Subcutaneous abdominal adipose tissue (tissue), 5 donors: ENCODE data around the gene TSLP.

ENCODE experiments used
- H3K27ac ChIP-seq: one replicate; pipeline ENCODE4 v1.7.0; 2013; ENCODE audit warnings: low read depth, mild to moderate bottlenecking, inconsistent platforms, low read length, moderate library complexity
- H3K27me3 ChIP-seq, 5 donors: one replicate each; pipeline ENCODE4 v1.7.0; 2013; ENCODE audit warnings: low read length in 5 of 5, inconsistent platforms in 1 of 5; ENCODE audit not compliant: control insufficient read depth in 5 of 5, insufficient read depth in 4 of 5
- H3K36me3 ChIP-seq, 5 donors: one replicate each; pipeline ENCODE4 v1.7.0; 2013; ENCODE audit warnings: low read length in 5 of 5; ENCODE audit not compliant: control insufficient read depth in 5 of 5, insufficient read depth in 5 of 5
- H3K4me1 ChIP-seq, 5 donors: one replicate each; pipeline ENCODE4 v1.7.0; 2013; ENCODE audit warnings: low read length in 5 of 5, mild to moderate bottlenecking in 3 of 5, moderate library complexity in 1 of 5; ENCODE audit not compliant: control insufficient read depth in 5 of 5, insufficient read depth in 5 of 5
- H3K4me3 ChIP-seq, 5 donors: one replicate each; pipeline ENCODE4 v1.7.0; 2013; ENCODE audit warnings: low read length in 5 of 5, low read depth in 1 of 5
- H3K9ac ChIP-seq, 5 donors: one replicate each; pipeline ENCODE4 v1.7.0; 2013; ENCODE audit warnings: low read length in 5 of 5, mild to moderate bottlenecking in 4 of 5, moderate library complexity in 3 of 5
- H3K9me3 ChIP-seq, 5 donors: one replicate each; pipeline ENCODE4 v1.7.0; 2013; ENCODE audit warnings: low read length in 5 of 5; ENCODE audit not compliant: control insufficient read depth in 5 of 5
- donor health status: healthy.
- donor health status: healthy.
- donor health status: healthy.
- donor health status: healthy.
- donor health status: healthy.

TSLP gene

GRCh38 chr5:111069839-111070238 lies 1.7 kb upstream of the TSLP start:
- H3K9ac ChIP-seq = no peak overlapping the region
- H3K27me3 ChIP-seq = peaks cover 0 to 16% (median 7%) of the 10 kb centered on the region in 5 donors
- no peaks in the 10 kb centered on the region for H3K9me3 ChIP-seq
- H3K36me3 ChIP-seq = no peaks in the 10 kb centered on the region
- peaks cover 0 to 44% (median 31%) of the 10 kb centered on the region in 5 donors for H3K4me1 ChIP-seq
- no peak overlapping the region for H3K27ac ChIP-seq
- no peak overlapping the region for H3K4me3 ChIP-seq

DNA sequence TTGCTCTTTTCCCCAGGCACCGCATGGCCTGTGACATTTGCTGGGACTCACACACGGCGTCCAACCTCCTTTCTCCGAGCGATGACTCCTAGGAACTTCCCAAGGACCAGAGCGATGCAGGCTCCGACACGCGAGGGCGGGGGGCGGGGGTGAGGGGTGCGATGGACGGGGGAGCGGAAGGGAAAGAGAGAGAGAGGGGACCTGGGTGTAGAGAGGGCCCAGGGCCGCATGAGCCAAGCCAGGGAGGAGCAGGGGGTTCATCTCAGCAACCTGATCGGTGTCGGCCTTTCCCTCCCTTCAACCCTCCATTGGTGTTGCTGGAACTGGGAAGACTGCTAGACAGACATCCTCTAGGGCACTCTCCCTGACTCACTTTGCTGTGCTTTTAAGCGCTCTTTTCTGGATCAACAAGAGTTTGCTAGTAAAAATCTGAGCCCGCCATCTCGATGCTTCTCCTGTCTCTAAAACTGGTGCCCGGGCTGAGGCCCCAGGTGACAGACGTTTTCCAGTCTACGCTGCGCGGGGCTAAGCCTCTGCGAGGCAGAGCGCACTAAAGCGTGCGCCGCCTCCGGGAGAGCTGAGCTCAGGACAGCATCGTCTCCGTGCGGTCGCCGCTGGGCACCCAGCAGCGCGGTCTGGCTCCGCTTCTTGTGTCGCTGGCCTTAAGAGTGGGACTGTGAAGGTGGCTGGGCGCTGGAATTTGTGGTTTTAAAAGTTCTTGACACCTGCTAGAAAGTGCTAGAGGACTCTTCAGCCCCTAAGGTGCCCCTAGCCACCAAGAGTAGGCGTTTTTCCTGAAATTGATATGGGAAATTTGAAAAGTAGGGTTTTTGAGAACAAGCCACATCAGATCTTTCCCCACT lies 1.0 kb upstream of the TSLP start:
- Histone ChIP-seq H3K9ac (peak overlapping the region in 1 of 5 donors; percentile 53), H3K9me3 (no peaks in the 10 kb centered on the region), H3K27ac (no peak overlapping the region), H3K4me3 (peak overlapping the region; percentile 5 to 52 (median 45)), H3K27me3 (peaks cover 0 to 16% (median 7%) of the 10 kb centered on the region in 5 donors), H3K36me3 (no peaks in the 10 kb centered on the region), H3K4me1 (peaks cover 0 to 44% (median 36%) of the 10 kb centered on the region in 5 donors)

- peaks cover 0 to 16% (median 6%) of the 10 kb centered on the region in 5 donors for H3K27me3 ChIP-seq
- H3K4me1 ChIP-seq = peaks cover 0 to 46% (median 32%) of the 10 kb centered on the region in 5 donors
- H3K9me3 ChIP-seq = no peaks in the 10 kb centered on the region
- peak overlapping the region; percentile 62 to 90 (median 77) for H3K4me3 ChIP-seq
- peak overlapping the region; percentile 77 to 84 (median 77) for H3K9ac ChIP-seq
- H3K36me3 ChIP-seq = no peaks in the 10 kb centered on the region
- H3K27ac ChIP-seq = peak overlapping the region; percentile 74
These were observed 1.6 kb downstream of the TSLP start for GRCh38 chr5:111072949-111073682.

GRCh38 chr5:111074244-111074643 lies 2.7 kb downstream of the TSLP start:
- Histone ChIP-seq H3K4me3 (peak overlapping the region; percentile 62 to 90 (median 77)), H3K36me3 (no peaks in the 10 kb centered on the region), H3K9me3 (no peaks in the 10 kb centered on the region), H3K27ac (no peak overlapping the region), H3K9ac (no peak overlapping the region), H3K4me1 (peaks cover 0 to 46% (median 32%) of the 10 kb centered on the region in 5 donors), H3K27me3 (peaks cover 0 to 14% (median 5%) of the 10 kb centered on the region in 5 donors)

DNA sequence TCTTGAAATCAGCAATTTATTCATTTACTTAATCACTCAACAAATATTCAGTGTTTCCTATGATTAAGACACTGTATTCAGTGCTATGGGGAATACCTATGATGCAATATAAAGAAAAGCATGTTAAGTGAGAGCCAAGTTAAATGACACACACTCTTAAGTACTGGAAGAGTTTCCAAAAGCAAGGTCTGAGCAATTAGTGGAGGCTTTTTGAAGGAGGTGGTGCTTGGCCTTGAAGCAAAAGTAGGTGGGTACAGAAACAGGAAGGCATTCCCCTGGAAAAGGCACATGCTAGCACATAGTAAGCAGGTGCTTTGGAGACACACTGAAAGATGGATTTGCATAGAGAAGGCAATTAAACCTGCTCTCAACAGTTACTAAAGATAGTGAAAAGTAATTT lies 4.0 kb downstream of the TSLP start:
- peaks cover 0 to 1% (median 0%) of the 10 kb centered on the region in 5 donors for H3K27me3 ChIP-seq
- peak overlapping the region; percentile 59 for H3K27ac ChIP-seq
- H3K9me3 ChIP-seq = no peaks in the 10 kb centered on the region
- no peaks in the 10 kb centered on the region for H3K36me3 ChIP-seq
- peaks cover 0 to 40% (median 29%) of the 10 kb centered on the region in 5 donors for H3K4me1 ChIP-seq
- no peak overlapping the region for H3K4me3 ChIP-seq
- no peak overlapping the region for H3K9ac ChIP-seq

DNA sequence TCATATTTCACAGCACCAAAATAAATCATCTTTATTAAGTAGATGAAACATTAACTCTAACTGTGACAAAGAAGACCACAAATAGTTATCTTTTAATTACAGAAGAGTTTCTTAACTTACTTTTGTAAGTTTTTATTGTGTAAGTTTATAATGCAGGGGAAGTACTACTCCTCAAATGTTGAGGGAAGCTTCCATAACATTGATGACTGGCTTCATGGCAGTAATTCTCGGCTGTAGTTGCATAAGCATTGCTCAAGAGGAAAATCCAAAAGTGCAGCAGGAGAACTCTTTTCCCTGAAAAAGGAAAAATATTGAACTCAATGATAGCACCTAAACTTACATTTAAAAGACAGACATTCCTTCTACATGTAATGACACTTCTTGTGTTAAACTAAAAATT lies 4.6 kb downstream of the TSLP start:
- Histone ChIP-seq H3K9me3 (no peaks in the 10 kb centered on the region), H3K9ac (no peak overlapping the region), H3K36me3 (no peaks in the 10 kb centered on the region), H3K27me3 (no peaks in the 10 kb centered on the region), H3K4me3 (no peak overlapping the region), H3K27ac (peak overlapping the region; percentile 59), H3K4me1 (peaks cover 0 to 34% (median 24%) of the 10 kb centered on the region in 5 donors)

DNA sequence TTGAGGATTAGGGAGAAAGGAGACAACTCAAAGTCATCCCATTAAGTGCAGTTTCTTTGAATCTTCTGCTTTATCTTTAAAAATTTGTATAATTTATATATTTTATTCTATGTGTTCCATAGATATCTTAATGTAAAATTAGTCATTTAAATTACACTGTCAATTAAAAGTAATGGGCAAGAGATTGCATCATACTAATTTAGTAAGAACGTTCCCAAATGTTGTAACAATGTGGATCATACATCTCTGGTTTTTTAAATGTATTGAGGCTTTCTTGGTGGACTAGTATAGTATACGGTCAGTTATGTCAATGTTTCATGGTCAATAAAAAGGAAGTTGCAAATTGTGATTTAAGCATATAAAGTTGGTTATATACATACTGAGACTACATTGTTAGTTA lies 6.2 kb downstream of the TSLP start:
- Histone ChIP-seq H3K27me3 (no peaks in the 10 kb centered on the region), H3K27ac (no peak overlapping the region), H3K9me3 (no peaks in the 10 kb centered on the region), H3K9ac (no peak overlapping the region), H3K36me3 (no peaks in the 10 kb centered on the region), H3K4me3 (no peak overlapping the region), H3K4me1 (peaks cover 0 to 30% (median 24%) of the 10 kb centered on the region in 5 donors)

- no peaks in the 10 kb centered on the region for H3K36me3 ChIP-seq
- H3K9me3 ChIP-seq = no peaks in the 10 kb centered on the region
- H3K4me1 ChIP-seq = peaks cover 0 to 13% (median 11%) of the 10 kb centered on the region in 5 donors
- no peak overlapping the region for H3K9ac ChIP-seq
- H3K27ac ChIP-seq = no peak overlapping the region
- no peaks in the 10 kb centered on the region for H3K27me3 ChIP-seq
- H3K4me3 ChIP-seq = no peak overlapping the region
These were observed 8.3 kb downstream of the TSLP start for GRCh38 chr5:111079846-111080245.

DNA sequence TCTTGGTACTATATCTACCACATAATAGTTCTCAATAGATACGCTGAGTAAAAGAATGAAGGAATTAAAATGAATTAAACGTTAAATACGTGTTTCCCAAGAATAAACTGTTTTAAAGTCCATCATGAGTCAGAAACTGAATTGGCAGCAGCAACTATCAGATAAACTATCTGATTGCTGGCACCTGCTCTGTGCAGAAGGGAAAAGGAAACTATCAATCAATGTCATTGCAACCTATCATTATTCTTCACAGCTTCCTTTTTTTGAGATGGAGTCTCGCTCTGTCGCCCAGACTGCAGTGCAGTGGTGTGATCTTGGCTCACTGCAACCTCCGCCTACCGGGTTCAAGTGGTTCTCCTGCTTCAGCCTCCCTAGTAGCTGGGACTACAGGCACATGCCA lies 11.8 kb downstream of the TSLP start:
- Histone ChIP-seq H3K4me3 (no peak overlapping the region), H3K4me1 (peaks cover 0 to 3% (median 0%) of the 10 kb centered on the region in 5 donors), H3K9ac (no peak overlapping the region), H3K27ac (no peak overlapping the region), H3K27me3 (no peaks in the 10 kb centered on the region), H3K36me3 (no peaks in the 10 kb centered on the region), H3K9me3 (no peaks in the 10 kb centered on the region)
